Raji (cell line): ENCODE results near the gene KLF7.

Source experiments
- POLR2A ChIP-seq: IDR thresholded peaks from 2 replicates; pipeline ENCODE4 v1.6.1; 2011; ENCODE audit warnings: low read depth, low read length, control low read depth; ENCODE audit not compliant: insufficient read depth

The KLF7 gene

DNA sequence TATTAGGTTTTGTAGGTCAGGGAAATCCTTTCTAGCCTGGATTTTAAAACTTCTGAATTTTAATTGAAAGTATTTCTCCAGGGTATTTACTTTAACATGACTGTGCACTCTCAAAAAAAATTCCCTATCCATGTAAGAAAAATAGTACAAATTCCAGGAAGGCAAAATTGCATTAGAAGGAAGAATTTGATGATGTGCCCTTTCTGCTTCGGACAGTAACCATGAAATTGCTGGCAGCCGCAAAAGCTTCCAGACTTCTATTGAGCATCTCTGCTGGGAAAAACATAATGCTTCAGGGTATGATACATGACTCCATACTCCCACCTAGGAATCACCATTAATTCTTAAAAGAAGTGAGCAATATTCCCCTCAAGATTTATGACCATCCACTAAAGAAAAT is 17.2 kb upstream of the KLF7 start:
- no peak for TF ChIP-seq POLR2A

DNA sequence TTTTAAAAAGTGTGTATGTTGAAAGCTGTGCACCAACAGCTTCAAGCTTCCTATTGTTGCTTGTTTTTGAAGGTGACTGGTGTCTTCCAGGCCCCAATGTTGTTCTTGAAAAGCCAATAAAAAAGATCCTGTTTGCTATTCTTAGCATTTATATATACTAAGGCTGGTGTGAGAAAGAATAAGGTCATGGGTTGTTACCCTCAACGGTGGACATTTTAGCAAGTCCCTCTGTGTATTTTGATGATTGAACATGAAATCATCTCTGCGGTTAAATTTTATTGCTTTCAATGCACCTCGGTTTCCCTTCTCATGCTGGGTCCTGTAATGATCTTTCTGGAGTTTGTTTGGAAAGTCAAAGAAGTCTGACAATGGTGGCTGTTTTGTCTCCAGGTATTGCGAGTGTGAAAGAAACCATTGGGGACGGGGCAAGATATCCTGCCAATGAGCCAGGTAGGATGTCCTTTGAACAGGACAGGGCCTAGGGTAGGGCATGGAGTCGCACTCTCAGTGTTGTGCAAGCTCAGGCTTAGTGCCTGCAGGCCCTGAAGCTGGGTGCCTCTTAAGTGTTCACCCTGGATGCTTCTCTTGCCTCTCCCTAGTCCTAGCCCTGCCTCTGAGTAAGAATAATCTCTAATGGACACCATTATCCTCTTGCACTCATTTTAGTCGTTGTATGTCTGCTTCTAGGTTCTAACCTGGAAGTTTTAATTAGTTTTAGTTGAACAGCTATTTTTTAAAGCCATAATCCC is 16.0 kb upstream of the KLF7 start:
- TF ChIP-seq POLR2A: no peak

- TF ChIP-seq POLR2A: no peak
These were observed 15.0 kb upstream of the KLF7 start for GRCh38 chr2:207180741-207181140.

DNA sequence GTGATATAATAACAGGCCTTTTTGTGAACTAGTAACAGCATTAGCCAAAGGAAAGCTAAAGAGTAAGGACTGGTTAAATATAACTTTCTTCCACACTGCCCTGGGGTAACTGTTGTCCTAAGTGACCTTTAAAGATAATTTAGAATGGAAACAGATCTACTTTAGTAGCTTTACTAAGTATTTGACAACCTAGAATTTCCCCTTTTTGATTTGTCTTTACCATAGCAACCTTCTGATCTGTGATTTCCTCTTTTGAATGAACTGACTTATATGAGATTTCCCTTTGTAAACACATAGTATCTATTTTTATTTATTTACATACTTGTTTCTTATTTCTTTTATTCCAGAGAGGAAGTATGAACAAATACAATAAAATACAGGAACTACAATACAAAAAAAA is 10.5 kb upstream of the KLF7 start:
- TF ChIP-seq POLR2A: no peak

- no peak for TF ChIP-seq POLR2A
These were observed 7.9 kb upstream of the KLF7 start for GRCh38 chr2:207173641-207174040.

- no peak for TF ChIP-seq POLR2A
These were observed 1.6 kb upstream of the KLF7 start for GRCh38 chr2:207167099-207167923.

GRCh38 chr2:207166349-207167098 is 776 bp upstream of the KLF7 start:
- TF ChIP-seq POLR2A: no peak

- no peak for TF ChIP-seq POLR2A
These were observed 246 bp upstream of the KLF7 start for GRCh38 chr2:207166039-207166348.

DNA sequence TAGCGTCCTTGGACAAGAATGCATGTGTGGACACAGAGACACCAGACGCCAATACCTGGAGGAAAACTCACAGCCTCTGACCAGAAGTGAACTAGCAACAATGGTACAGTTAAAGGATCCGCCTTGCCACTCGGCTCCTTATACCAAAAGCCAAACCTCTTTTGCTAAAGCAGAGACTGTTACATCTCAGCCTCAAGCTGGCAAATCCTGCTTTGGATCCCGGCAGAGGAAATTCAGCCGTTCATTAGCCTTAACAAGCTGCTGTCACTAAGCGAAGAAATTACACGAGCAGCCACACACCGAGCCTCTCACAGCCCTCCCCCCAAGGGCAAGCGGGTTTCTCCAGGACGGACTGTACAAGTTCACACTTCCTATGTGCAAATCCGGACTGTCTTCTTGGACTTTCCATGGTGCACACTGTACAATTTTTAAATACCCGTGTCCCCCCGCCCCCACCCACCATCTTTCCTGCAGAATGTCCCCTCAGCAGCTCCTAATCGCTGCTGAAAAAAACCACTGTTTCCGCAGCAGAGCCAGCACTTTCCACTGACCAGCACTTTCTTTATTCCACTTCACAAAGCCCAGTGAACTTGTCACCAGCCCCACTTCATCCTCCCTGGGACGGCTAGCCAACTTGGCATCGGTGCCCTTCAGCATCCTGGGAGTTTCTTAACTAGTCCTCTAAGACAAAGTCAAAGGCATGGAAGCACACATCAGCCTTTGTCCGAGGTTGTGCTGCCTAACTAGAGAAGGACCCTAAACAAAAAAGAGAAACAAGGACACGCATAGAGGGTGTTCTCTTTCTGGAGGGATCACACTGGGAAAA is 1.5 kb downstream of the KLF7 start:
- no peak for TF ChIP-seq POLR2A

DNA sequence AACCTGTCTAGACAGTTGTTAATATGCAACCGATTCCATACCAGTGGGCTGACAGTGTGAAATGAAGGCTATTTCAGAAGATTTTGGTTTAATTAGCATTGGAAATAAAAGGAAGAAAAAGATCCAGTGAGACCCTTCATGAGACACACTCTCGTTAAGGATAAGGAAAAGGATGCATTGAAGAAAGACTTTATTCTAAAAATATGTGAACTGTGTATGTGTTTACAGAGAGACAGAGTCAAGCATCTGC is 2.1 kb downstream of the KLF7 start:
- TF ChIP-seq POLR2A: no peak

GRCh38 chr2:207163053-207163755 is 2.5 kb downstream of the KLF7 start:
- no peak for TF ChIP-seq POLR2A

GRCh38 chr2:207162316-207162715 is 3.4 kb downstream of the KLF7 start:
- TF ChIP-seq POLR2A: no peak

- no peak for TF ChIP-seq POLR2A
These were observed 4.3 kb downstream of the KLF7 start for GRCh38 chr2:207161247-207162123.

- no peak for TF ChIP-seq POLR2A
These were observed 5.6 kb downstream of the KLF7 start for GRCh38 chr2:207160115-207160514.
